ENCODE results near the gene FCF1.

FCF1 gene

GRCh38 chr14:74763803-74764531 lies 51.0 kb downstream of the FCF1 start:
- DNase-seq (ENCODE audit: low read depth), result peak; percentile 29

DNA sequence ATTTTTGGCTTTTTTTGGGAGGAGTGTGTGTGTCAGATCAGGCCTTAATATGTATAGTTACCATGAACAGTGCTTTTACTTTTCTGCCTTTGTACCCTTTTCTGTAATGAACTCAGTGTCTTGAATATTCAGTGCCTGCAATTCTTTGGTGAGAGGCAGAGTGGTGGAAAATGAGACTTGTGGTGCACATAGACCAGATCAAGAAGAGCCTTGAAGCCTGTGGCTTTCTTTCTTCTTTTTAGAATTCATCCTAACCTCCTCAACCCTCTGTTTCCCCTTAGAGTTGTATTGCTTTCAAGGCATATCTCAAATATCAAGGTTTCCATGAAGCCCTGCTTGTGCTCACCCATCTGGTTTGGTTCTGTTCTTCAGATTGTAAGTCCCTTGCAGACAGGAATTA lies 52.8 kb downstream of the FCF1 start:
- DNase-seq (ENCODE audit: low read depth), result no peak

- no peak for DNase-seq (ENCODE audit: low read depth)
These were observed 58.5 kb downstream of the FCF1 start for GRCh38 chr14:74771399-74771798.

DNA sequence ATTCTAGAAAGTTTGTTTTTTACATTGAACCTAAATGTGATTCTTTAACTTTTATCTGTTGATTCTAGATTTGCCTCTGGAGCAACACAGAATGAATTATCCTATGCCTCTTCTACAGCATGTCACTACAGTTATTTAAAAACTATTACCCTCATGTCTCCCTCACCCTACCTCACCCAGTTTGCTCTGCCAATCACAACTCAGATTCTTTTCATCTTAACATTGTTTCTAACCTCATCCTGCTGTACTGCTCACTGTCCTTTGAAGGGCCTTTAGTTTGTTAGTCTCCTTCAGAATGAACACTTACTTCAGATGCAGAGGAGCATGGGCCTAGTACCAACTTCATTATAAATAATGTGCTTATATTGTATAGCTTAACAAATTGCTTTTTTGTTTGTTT lies 71.7 kb downstream of the FCF1 start:
- DNase-seq (ENCODE audit: low read depth), result no peak

DNA sequence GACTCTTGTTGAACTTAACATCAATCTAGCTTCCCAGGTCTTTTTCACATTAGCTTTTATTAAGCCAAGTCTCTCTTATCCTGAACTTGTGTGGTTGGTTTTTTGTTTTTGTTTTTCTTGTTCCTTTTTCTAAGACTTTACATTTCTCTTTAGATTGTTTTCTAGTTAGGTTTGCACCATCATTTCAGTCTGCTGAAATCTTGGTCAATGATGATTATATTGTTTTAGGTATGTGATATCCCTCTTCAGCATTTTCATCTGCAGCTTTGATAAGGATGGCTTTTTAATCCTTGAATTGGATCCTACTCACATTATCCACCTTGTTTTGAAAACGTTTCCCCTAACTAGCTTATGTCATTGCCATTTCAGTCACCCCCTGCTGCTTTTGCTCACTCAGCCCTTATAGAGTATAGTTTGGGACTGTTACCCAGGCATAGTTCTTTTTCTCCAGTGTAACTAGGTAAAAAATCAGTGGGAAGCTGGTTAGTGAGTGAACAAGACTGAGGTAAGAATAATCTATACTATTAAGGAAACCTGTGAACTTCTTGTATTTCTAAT lies 72.2 kb downstream of the FCF1 start:
- DNase-seq (ENCODE audit: low read depth), result no peak

GRCh38 chr14:74786796-74787315 lies 73.9 kb downstream of the FCF1 start:
- DNase-seq (ENCODE audit: low read depth), result no peak

All from iris pigment epithelial cell (primary cell).